Uterus (tissue), 2 donors: ENCODE results near the gene PLXDC2.

Experiments used
- POLR2A ChIP-seq, 2 donors: fragments of 450-650 bp; IDR thresholded peaks; one replicate each; pipeline ENCODE4 v1.6.1; 2016; ENCODE audit warnings: antibody characterized with exemption in 2 of 2, mild to moderate bottlenecking in 1 of 2, moderate library complexity in 1 of 2
- TF ChIP-seq, protein P1 (sequence below), 4 experiments: fragments of 200-600 bp in 2 of 4; fragments of 450-650 bp in 2 of 4; sonication (generic) in 2 of 4; IDR thresholded peaks; one replicate each; pipeline ENCODE4 v1.5.1; 2016 to 2019; ENCODE audit warnings: antibody characterized with exemption in 4 of 4, mild to moderate bottlenecking in 2 of 4, moderate library complexity in 1 of 4

DNA sequence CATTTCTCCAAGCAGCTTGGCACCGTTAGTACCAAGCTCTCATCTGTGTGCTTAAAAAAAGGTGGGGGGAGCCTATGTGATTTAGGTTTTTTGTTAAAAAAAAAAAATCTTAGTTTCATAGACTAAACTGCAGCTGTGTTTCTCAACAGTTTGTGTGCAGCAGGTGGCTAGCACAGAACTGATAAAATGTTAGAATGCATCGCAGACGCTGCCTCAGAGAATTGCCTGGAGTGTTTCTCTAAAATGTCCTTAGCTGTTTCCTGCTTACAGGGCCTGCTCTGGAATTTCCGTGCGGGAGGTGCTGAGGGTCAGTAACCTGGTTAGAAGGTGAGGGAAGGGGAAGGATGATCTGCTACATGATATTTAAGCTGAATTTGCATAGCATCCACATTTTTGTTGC is 268.9 kb downstream of the PLXDC2 start:
- TF ChIP-seq POLR2A (IDR thresholded peaks at IDR 0.05), result no peak
- TF ChIP-seq, protein P1, sequence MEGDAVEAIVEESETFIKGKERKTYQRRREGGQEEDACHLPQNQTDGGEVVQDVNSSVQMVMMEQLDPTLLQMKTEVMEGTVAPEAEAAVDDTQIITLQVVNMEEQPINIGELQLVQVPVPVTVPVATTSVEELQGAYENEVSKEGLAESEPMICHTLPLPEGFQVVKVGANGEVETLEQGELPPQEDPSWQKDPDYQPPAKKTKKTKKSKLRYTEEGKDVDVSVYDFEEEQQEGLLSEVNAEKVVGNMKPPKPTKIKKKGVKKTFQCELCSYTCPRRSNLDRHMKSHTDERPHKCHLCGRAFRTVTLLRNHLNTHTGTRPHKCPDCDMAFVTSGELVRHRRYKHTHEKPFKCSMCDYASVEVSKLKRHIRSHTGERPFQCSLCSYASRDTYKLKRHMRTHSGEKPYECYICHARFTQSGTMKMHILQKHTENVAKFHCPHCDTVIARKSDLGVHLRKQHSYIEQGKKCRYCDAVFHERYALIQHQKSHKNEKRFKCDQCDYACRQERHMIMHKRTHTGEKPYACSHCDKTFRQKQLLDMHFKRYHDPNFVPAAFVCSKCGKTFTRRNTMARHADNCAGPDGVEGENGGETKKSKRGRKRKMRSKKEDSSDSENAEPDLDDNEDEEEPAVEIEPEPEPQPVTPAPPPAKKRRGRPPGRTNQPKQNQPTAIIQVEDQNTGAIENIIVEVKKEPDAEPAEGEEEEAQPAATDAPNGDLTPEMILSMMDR (IDR thresholded peaks at IDR 0.05), result no peak
